Peyer's patch (tissue), 4 donors: ENCODE measurements around the gene PRR33.

Experiments
- CTCF ChIP-seq, 6 experiments: fragments of 450-650 bp in 4 of 6; fragments of 200-600 bp in 2 of 6; sonication (generic) in 1 of 6; IDR thresholded peaks; one replicate each; pipeline ENCODE4 v1.5.1; 2017 to 2019; ENCODE audit warnings: antibody characterized with exemption in 6 of 6, mild to moderate bottlenecking in 3 of 6, moderate library complexity in 1 of 6
- POLR2A ChIP-seq, 2 donors: fragments of 450-650 bp; IDR thresholded peaks; one replicate each; pipeline ENCODE4 v1.5.1; 2017; ENCODE audit warnings: antibody characterized with exemption in 2 of 2, mild to moderate bottlenecking in 2 of 2, moderate library complexity in 2 of 2

GRCh38 chr11:1860108-1860507 lies 31.6 kb downstream of the PRR33 start:
- TF ChIP-seq POLR2A (IDR thresholded peaks at IDR 0.05) (no peak), CTCF (IDR thresholded peaks at IDR 0.05) (no peak)
